BE2C (cell line): Measurements from ENCODE around the gene FXYD5.
"Not testable (repeated sequence)": the region's sequence is repeated elsewhere in the genome, so short reads cannot be mapped to it uniquely, and the experiment has no call there.

ENCODE experiments used
- DNase-seq: peaks from one replicate; pipeline ENCODE4 v3.0.0-alpha.2; 2020
- H3K27me3 ChIP-seq: fragments of 250-450 bp; sonication (Bioruptor Pico); 2 replicates; pipeline ENCODE4 v1.5.1; 2020; ENCODE audit warnings: mild to moderate bottlenecking
- H3K36me3 ChIP-seq: fragments of 250-450 bp; sonication (Bioruptor Pico); 2 replicates; pipeline ENCODE4 v1.5.1; 2020; ENCODE audit warnings: mild to moderate bottlenecking
- H3K4me1 ChIP-seq: fragments of 250-450 bp; sonication (Bioruptor Pico); 2 replicates; pipeline ENCODE4 v1.5.1; 2020
- H3K4me3 ChIP-seq: 2 replicates; pipeline ENCODE4 v1.5.1; 2011; ENCODE audit warnings: low read depth, low read length
- H3K9me3 ChIP-seq: fragments of 250-450 bp; sonication (Bioruptor Pico); 2 replicates; pipeline ENCODE4 v1.5.1; 2020
- TF ChIP-seq, protein P1 (sequence below): IDR thresholded peaks from 2 replicates; pipeline ENCODE4 v1.5.1; 2012; ENCODE audit warnings: mild to moderate bottlenecking, low read depth, low read length

Gene FXYD5

DNA sequence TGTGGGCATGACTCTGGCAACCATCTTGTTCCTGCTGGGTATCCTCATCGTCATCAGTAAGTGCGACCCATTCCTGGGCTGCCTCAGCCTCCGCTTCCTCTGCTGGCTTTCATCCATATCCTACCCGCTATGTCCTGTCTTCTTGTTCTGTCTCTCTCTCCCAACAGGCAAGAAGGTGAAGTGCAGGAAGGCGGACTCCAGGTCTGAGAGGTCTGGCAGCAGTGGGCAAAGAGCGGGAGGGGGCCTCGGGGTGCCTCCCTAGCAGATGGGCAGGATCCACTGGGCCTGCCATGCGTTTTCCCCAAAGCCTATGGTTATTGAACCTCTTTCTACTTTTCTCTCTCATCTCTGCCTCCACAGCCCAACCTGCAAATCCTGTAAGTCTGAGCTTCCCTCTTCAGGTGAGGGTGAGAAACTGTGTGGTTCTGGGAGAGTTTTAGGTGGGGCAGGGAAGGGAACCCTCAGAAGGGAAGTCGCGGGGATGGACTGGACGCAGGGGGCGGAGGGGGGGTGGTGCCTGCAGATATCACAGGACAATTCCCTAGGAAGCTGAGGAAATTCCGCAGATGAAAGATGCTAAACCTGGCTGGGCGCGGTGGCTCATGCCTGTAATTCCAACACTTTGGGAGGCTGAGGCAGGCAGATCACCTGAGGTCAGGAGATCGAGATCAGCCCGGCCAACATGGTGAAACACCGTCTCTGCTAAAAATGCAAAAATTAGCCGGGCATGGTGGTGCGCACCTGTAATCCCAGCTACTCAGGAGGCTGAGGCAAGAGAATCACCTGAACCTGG, 3.1 kb upstream of the FXYD5 start:
- no peaks in the 10 kb centered on the region for H3K4me1 ChIP-seq
- no peaks in the 10 kb centered on the region for H3K36me3 ChIP-seq
- no peak overlapping the region for H3K4me3 ChIP-seq
- no peak for DNase-seq
- peaks cover 48% of the 10 kb centered on the region for H3K27me3 ChIP-seq
- H3K9me3 ChIP-seq: no peaks in the 10 kb centered on the region
- TF ChIP-seq, protein P1, sequence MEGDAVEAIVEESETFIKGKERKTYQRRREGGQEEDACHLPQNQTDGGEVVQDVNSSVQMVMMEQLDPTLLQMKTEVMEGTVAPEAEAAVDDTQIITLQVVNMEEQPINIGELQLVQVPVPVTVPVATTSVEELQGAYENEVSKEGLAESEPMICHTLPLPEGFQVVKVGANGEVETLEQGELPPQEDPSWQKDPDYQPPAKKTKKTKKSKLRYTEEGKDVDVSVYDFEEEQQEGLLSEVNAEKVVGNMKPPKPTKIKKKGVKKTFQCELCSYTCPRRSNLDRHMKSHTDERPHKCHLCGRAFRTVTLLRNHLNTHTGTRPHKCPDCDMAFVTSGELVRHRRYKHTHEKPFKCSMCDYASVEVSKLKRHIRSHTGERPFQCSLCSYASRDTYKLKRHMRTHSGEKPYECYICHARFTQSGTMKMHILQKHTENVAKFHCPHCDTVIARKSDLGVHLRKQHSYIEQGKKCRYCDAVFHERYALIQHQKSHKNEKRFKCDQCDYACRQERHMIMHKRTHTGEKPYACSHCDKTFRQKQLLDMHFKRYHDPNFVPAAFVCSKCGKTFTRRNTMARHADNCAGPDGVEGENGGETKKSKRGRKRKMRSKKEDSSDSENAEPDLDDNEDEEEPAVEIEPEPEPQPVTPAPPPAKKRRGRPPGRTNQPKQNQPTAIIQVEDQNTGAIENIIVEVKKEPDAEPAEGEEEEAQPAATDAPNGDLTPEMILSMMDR: no peak

DNA sequence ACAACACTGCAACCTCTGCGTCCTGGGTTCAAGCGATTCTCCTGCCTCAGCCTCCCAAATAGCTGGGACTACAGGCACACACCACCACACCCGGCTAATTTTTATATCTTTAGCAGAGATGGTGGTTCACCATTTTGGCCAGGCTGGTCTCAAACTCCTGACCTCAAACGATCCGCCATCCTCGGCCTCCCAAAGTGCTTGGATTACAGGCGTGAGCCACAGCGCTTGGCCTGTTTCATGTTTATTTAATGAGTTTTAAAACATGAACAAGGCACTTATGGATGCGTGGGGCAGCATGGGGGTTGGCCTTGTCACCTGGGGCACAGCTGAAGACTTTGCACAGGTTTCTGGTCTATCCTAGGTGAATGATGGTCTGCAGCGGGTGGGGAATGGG, 1.4 kb upstream of the FXYD5 start:
- H3K4me1 ChIP-seq, H3K9me3 ChIP-seq, H3K4me3 ChIP-seq, DNase-seq, H3K36me3 ChIP-seq: not testable (repeated sequence)
- H3K27me3 ChIP-seq: peaks cover 65% of the 10 kb centered on the region

DNA sequence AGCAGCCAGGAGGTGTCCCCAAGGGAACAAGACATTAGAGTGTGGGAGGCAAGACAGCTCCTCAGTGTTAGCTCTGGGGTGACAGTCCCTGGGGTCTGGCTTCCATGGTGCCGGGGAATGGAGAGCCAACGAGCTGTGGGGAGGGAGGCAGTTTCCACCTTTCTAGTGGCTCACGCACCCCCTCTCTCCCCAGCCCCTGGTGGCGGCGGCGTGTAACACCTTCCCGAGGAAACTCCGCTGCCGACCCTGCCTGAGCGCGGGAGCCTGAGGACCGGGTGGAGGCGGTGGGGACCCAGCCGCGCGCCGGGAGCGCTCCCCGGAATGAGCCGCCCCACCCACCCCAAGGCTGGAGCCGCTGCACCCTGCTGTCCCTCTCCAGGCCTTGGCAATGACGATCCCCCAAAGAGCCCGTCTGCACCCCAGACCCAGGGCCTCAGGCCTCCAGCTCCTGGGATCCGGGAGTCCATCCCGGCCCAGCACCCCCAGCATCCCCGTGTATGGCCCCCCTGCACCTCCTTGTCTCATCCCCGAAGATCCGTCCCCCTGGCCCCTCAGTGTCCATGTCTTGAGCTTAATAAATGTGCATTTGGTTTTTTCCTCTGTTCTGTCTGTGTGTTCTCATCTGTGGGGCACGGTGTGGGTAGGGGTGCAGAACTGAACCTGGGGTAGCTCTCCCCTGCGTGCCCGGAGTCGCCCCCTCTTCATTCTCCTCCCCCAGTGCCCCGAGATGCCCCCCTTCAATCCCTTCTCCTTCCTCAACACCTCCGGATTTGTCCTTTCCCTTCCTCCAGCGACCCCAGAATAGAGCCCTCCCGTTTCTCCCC, 622 bp upstream of the FXYD5 start:
- no peaks in the 10 kb centered on the region for H3K4me1 ChIP-seq
- 0 out of 2 replicates have a peak, but pooled peaks cover 2% of the 10 kb centered on the region for H3K9me3 ChIP-seq
- TF ChIP-seq, protein P1: peak; percentile 32
- H3K4me3 ChIP-seq: no peak overlapping the region
- H3K27me3 ChIP-seq: peaks cover 73% of the 10 kb centered on the region
- no peaks in the 10 kb centered on the region for H3K36me3 ChIP-seq
- peak; percentile 44 for DNase-seq

DNA sequence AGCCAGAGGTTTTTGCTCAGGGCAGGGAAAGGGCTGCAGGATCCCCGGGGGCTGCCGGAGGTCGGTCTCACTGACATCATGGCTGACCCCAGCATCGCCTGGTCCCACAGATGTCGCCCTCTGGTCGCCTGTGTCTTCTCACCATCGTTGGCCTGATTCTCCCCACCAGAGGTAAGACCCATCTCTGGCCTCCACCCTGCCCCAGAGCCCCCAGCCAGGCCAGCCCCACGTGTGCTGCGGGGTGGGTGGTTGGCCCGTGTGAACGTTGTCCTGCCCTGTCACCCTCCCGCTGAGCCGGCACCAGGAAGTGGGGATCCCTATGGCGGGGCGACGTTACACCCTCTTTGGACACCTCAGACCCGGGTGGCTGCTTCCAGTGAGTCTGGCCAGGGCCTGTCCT, 906 bp downstream of the FXYD5 start:
- H3K4me3 ChIP-seq: no peak overlapping the region
- H3K9me3 ChIP-seq: 0 out of 2 replicates have a peak, but pooled peaks cover 2% of the 10 kb centered on the region
- DNase-seq: no peak
- no peaks in the 10 kb centered on the region for H3K4me1 ChIP-seq
- no peaks in the 10 kb centered on the region for H3K36me3 ChIP-seq
- TF ChIP-seq, protein P1: no peak
- H3K27me3 ChIP-seq: peaks cover 88% of the 10 kb centered on the region

DNA sequence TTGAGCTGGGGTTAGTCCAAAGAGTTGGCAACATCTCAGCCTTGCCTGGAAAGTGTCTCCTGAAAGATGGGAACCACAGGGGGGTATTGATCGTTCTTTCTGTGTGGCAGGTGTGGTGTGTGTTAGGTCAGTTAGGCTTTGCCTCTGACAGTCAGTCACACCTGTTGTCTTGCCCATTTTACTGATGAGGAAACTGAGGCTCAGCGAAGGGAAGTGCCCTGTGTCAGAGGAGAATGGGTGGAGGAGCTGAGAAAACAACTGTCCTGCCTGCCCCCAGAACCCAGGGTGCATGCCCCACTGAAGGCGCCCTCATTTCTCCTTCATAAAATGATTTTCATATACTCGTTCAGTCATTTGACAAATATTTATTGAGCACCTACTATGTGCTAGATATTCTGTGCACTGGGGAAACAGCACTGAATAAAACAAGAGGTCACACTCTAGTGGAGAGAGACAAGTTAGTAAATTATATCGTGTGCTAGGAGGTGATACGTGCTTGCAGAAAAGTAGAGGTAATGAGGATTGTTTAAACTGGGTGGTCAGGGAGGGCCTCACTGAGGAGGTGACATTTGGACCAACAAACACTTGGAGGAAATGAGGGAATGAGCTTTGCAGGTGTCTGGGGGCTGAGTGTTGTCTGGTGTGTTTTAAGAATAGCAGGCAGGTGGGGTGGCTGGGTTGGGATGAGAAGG, 1.6 kb downstream of the FXYD5 start:
- no peaks in the 10 kb centered on the region for H3K36me3 ChIP-seq
- H3K4me1 ChIP-seq: no peaks in the 10 kb centered on the region
- peaks cover 91% of the 10 kb centered on the region for H3K27me3 ChIP-seq
- H3K4me3 ChIP-seq: no peak overlapping the region
- no peak for DNase-seq
- 0 out of 2 replicates have a peak, but pooled peaks cover 2% of the 10 kb centered on the region for H3K9me3 ChIP-seq
- TF ChIP-seq, protein P1: no peak

DNA sequence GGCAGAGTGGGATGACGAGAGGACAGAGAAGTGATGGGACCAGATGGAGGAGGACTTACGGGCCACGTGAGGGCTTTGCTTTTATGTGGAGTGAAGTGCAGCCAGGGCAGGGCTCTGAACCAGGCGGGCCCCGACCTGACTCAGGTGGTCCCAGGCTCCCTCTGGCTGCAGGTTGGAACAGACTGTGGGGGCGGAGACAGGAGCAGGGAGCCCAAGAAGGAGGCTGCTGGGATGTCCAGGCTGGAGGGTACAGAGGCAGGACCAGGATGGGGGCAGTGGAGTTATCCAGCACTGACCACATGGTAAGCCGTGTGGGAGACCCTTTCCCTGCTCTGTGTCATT, 2.1 kb downstream of the FXYD5 start:
- peaks cover 86% of the 10 kb centered on the region for H3K27me3 ChIP-seq
- 0 out of 2 replicates have a peak, but pooled peaks cover 2% of the 10 kb centered on the region for H3K9me3 ChIP-seq
- no peaks in the 10 kb centered on the region for H3K4me1 ChIP-seq
- TF ChIP-seq, protein P1: no peak
- no peaks in the 10 kb centered on the region for H3K36me3 ChIP-seq
- H3K4me3 ChIP-seq: no peak overlapping the region
- DNase-seq: no peak
